ENCODE measurements around the gene OLFML1.

DNA sequence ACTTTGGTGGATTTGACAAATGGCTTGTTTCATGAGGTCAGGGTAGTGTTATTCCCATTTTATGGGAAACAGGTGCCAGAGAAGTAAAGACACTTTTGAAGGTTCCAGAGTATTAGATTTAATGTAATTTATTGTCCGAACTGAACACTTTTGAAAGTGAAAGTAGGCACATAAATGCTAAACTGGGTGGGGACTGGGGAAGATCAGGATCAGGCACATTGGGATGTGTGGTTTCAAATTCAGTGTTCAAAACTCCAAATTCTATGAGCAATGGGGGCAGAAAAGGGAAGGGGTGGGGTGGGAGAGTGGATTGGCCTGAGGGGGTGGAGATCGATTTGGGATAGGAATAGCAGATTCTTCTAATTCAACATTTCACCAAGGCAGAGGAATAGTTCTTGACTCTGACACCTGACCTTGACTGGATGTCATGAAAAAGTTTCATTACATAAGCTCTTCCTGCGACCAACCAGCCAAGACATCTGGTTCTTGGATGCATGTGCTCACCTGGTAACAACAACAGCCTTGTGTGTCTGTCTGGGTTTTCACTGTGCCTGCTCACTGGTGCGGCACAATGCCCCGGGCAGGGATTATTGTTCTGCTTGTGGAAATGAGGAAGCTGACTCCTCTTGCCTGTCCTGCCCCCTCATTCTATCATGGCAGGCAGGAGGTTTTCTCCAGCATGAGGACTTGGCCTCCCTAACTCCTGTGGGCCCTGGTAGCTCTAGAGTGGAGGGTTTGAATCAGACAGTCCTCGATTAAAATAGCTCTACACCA lies 39.3 kb downstream of the OLFML1 start:
- no peak for TF ChIP-seq POLR2A (IDR thresholded peaks at IDR 0.05; ENCODE audit: low read length)
- TF ChIP-seq GATA1 (IDR thresholded peaks at IDR 0.05; ENCODE audit: low read depth, low read length) = no peak
